Measurements from ENCODE around the gene TFB2M.

- TF ChIP-seq, protein P1, sequence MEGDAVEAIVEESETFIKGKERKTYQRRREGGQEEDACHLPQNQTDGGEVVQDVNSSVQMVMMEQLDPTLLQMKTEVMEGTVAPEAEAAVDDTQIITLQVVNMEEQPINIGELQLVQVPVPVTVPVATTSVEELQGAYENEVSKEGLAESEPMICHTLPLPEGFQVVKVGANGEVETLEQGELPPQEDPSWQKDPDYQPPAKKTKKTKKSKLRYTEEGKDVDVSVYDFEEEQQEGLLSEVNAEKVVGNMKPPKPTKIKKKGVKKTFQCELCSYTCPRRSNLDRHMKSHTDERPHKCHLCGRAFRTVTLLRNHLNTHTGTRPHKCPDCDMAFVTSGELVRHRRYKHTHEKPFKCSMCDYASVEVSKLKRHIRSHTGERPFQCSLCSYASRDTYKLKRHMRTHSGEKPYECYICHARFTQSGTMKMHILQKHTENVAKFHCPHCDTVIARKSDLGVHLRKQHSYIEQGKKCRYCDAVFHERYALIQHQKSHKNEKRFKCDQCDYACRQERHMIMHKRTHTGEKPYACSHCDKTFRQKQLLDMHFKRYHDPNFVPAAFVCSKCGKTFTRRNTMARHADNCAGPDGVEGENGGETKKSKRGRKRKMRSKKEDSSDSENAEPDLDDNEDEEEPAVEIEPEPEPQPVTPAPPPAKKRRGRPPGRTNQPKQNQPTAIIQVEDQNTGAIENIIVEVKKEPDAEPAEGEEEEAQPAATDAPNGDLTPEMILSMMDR (IDR thresholded peaks at IDR 0.05): no peak
- no peak for TF ChIP-seq POLR2A (IDR thresholded peaks at IDR 0.05)
These were observed 11.9 kb downstream of the TFB2M start for GRCh38 chr1:246554201-246554600.
